Activated CD4-positive, alpha-beta T cell treated with anti-CD3 and anti-CD28 coated beads, Interleukin-2, amount 10 ng/mL, durations not matched to agents 24 days and 14 days (primary cell): ENCODE data around the gene ITGB3BP. TPM values are rescaled to one million over a fixed set of nuclear protein-coding genes. Genes with fewer than 3 reads are reported as not detected.

Source experiments
- total RNA-seq: library from RNA; stranded (reverse); gene quantifications from 2 replicates; pipeline ENCODE4 v1.2.3, GENCODE V29; 2022

ITGB3BP gene
- total RNA-seq, 1 donor from 2014 or later, result 53.4 TPM

Other genes starting within 250 kb of the ITGB3BP start
- not detected in 2 replicates for gene FOXD3, start 200.7 kb downstream of the ITGB3BP start, total RNA-seq
- gene ALG6, start 155.6 kb downstream of the ITGB3BP start, total RNA-seq, result 24.5 and 27.7 TPM in 2 replicates
- gene EFCAB7, start 300 bp upstream of the ITGB3BP start, total RNA-seq, result 6.6 and 7.8 TPM in 2 replicates
- gene PGM1, start 70.2 kb upstream of the ITGB3BP start, total RNA-seq, result 47.3 and 47.9 TPM in 2 replicates